Globus pallidus (tissue), 1 donor: Measurements from ENCODE around the gene ARHGEF18.

Source experiments
- DNase-seq: peaks from one replicate; pipeline ENCODE4 v3.0.0-alpha.2; 2015; ENCODE audit warnings: low spot score

Gene ARHGEF18

DNA sequence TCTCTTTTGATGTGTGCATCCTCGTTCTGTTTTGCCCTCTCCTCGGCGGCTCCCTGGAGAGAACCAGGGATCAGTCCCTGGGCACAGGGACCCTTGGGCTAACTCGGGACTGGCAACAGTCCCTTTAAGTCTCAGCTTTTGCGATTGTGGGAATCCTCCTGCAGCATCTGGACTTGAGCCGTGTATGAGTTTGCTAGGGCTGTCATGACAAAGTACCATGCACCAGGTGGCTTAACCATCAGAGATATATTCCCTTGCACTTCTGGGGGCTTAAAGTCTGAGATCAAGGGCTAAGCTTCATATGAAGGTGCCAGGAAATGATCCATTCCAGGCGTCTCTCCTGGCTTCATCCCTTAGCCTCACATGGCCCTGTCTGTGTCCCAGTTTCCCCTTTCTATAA, 34.5 kb downstream of the ARHGEF18 start:
- no peak for DNase-seq

DNA sequence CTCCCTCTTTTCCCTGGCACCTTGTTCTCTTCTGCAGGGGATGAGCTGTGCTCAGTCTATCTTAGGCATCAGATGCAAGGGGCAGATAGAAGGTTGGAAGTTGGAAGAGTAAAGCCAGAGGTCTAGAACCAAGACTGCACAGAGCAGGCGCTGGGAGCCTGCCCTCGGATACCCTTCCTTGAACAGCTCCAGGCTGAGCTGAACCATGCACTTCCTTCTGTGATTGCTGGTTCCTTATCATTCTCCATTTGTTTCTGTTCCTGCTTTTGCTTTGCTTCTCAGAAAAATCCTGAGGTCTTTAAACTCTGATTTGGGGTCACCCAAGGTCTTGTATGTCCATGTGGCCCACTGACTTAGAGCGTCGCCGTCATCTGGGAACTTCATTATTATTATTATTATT, 36.3 kb downstream of the ARHGEF18 start:
- DNase-seq = no peak

DNA sequence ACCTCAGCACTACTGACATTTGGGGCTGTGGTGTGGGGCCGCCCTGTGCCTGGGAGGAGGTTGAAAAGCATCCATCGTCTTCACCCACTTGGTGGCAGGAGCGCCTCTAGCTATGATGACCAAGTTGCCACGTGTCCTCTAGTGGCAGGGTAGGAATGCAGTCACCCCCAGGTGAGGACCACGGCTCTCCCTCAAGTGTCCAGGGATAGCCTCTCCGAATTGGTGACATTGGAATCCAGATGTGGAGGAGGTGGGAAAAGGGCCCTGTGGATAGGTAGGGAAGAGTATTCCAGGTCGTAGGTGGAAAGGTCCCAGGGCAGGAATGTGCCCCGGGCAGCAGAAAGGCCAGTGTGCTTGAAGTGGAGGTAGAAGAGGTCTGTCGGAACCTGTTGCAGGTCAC, 37.6 kb downstream of the ARHGEF18 start:
- no peak for DNase-seq

DNA sequence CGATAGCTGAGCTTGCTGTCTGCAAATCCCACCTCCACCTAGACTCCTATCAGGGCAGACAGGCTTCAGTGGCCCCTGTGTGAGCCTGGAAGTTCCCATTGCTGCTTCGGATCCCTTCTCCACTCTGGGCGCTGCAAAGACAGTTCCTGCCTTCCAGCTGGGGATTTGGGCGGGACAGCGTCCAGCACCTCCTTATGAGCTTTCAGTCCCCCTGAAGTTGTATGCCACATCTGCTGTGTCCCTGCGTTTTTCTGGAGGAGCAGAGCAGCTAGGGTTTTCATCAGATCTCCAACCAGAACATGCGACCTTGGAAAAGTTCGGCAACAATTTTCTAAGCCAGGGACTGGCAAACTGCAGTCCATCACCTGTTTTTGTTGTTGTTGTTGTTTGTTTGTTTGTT, 38.0 kb downstream of the ARHGEF18 start:
- no peak for DNase-seq

DNA sequence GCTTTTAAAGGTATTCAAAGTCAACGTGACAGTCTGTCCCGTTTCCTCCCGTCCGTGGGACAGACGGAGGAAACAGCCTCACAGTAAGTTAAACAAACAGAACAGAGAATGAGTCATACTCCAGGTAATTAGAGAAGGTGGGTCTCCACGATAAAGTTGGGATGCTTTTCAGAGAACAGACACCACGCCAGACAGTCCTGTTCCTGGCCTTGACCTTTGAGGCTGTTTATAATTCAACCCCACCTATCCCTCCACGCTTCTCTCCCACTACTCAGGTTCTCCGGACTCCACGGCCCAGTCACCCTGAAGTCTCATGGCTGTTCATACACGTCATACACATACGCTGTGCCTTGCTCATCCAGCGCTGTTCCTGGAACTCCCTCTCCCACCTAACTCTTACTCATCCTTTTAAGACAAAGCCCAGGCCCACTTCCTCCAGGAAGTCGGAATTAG, 42.5 kb downstream of the ARHGEF18 start:
- DNase-seq = no peak

DNA sequence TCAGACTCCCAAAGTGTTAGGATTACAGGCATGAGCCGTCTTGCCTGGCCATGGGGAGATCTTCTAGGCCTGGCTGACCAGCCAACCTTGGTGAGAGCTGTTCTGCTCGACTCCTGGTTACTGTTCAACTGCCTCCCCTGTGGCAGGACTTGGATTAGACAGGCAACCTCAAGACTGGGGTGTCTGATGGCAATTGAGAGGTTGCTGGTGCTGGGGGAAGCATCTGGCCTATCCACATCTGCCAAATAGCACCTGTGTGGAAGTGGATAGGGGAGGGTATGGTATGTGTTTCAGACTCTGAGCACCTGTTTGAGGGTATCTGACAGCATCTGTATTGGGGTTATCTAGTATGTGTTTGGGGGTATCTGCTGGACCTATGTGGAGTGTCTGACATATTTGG, 44.7 kb downstream of the ARHGEF18 start:
- DNase-seq = no peak

DNA sequence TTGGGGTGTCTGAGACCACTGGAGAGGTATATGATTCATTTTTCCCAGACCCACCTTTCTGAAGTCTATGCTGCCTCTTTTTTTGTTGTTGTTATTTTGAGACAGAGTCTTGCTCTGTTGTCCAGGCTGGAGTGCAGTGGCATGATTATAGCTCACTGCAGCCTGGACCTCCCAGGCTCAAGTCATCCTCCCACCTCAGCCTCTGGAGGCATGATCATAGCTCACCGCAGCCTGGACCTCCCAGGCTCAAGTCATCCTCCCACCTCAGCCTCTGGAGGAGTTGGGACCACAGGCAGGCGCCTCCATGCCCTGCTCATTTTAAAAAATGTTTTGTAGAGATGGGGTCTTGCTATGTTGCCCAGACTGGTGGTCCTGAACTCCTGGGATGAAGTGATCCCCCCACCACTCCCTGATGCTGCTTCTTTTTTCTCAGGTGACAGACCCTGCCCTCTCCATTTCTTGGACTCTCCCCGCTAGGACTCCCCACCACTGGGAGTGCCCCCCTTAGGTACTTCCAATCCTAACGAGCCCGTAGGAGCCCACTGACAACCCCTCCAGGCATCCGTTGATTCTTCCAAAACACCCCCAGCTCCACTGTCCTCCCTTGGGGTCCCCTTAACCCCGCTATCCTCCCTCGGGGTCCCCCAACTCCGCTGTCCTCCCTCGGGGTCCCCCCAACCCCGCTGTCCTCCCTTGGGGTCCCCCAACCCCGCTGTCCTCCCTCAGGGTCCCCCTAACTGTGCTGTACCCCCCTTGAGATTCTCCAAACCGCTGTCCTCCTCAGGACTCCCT, 45.4 kb downstream of the ARHGEF18 start:
- DNase-seq = no peak

DNA sequence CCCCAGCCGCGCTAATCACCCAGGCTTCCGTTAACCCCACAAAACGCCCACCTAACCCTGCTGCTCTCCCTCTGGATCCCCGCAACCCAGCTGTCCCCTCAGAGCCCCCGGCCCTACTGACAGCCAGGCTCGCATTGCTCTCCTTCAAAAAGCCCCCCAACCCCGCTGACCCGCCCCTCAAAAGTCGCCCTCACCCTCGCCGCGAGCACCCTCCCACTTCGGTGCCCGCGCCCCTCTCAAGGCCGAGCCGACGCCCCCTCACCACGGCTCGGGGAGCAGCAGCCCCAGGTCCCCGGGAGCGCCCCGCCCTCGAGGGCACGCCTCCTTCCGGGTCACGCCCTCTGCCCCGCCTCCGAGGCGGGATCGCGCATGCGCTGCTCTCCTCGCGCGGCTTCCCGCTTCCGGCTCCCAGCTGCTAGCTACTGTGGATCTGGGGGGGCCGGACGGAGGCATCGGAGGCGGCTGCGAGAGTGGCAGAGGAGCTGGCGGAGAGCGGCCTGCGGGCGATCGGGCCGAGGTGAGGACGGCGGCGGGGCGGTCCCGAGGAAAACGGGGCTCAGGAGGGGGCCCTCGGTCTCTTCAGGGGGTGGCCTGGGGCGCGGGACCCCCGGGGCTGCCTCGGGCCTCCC, 46.1 kb downstream of the ARHGEF18 start:
- peak; percentile 87 for DNase-seq

DNA sequence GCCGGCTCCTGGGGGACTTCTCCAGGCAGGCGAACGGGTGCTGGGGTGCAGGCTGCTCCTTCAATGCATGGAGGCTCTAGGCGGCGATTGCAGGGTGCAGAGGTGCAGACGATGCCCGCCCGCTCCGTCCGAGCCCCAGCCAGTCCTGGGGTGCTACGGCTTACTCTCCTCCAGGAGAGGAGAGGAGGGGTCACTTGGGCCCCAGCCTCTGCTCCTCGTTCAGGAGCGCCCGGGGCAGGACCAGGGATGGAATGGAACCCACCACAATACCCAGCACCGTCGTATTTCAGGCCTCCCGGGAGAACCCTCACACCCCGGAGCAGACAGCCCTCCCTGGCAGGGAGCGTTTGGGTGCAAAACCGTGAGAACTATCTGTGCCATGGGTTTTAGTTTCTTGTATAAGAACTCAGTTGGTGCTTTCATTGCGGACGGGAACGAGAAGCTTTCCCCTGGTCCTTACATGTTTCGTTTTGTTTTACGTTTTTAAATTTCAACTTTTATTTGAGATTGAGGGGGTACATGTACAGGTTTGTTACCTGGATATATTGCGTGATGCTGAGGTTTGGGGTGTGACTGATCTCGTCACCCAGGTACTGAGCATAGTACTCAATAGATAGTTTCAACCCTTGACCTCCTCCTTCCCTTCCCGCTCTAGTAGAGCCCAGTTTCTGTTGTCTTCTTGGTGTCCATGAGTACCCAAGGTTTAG, 46.8 kb downstream of the ARHGEF18 start:
- no peak for DNase-seq

DNA sequence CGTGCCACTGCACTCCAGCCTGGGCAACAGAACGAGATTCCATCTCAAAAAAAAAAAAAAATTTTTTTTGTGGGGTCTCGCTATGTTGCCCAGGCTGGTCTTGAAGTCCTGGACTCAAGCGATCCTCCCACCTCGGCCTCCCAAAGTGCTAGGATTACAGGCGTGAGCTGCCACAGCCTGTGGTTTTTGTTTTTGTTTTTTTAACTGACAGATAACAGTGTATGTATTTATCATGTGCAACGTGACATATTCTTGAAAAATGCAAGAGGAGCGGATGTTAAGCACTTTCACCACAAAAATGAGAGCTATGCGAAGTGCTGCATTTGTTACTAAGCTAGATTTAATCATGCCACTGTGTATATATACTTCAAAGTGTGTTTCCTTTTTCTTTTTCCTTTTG, 49.0 kb downstream of the ARHGEF18 start:
- no peak for DNase-seq
